Stomach (tissue), 9 donors: ENCODE results near the gene COTL1. TPM values are rescaled to one million over a fixed set of nuclear protein-coding genes. Genes with fewer than 3 reads are reported as not detected.

ENCODE experiments used
- DNase-seq, 2 donors: peaks; one replicate each; pipeline versions ENCODE4 v3.0.0 to v3.0.0-alpha.2; 2013 to 2019
- H3K27ac ChIP-seq, 5 donors: fragments of 200-600 bp in 4 of 5; sonication (generic) in 4 of 5; one replicate each; pipeline ENCODE4 v1.5.1; 2013 to 2019; ENCODE audit warnings: mild to moderate bottlenecking in 1 of 5, moderate library complexity in 1 of 5
- H3K27me3 ChIP-seq, 3 donors: fragments of 200-600 bp; sonication (generic); one replicate each; pipeline ENCODE4 v1.5.1; 2017 to 2019; ENCODE audit warnings: mixed run types in 1 of 3
- H3K36me3 ChIP-seq, 4 donors: fragments of 200-600 bp; sonication (generic); 1 replicate in 3 of 4; 2 replicates in 1 of 4; pipeline ENCODE4 v1.5.1; 2016 to 2019
- H3K4me1 ChIP-seq, 4 donors: fragments of 200-600 bp; sonication (generic); one replicate each; pipeline ENCODE4 v1.5.1; 2016 to 2019
- H3K4me3 ChIP-seq, 4 donors: fragments of 200-600 bp; sonication (generic) in 3 of 4; one replicate each; pipeline ENCODE4 v1.5.1; 2016 to 2019; ENCODE audit warnings: mild to moderate bottlenecking in 1 of 4
- H3K9me3 ChIP-seq, 4 donors: fragments of 200-600 bp; sonication (generic); one replicate each; pipeline ENCODE4 v1.5.1; 2016 to 2019
- CTCF ChIP-seq, 7 experiments: fragments of 450-650 bp in 4 of 7; fragments of 200-600 bp in 3 of 7; sonication (generic) in 3 of 7; IDR thresholded peaks; one replicate each; pipeline ENCODE4 v1.5.1; 2016 to 2019; ENCODE audit warnings: antibody characterized with exemption in 7 of 7, control low read depth in 2 of 7, mild to moderate bottlenecking in 1 of 7
- EP300 ChIP-seq: sonication (generic); formaldehyde crosslinking; IDR thresholded peaks from one replicate; pipeline ENCODE4 v1.6.1; 2017; ENCODE audit warnings: antibody characterized with exemption
- POLR2A ChIP-seq, 4 donors: fragments of 450-650 bp; IDR thresholded peaks; one replicate each; pipeline ENCODE4 v1.6.1; 2016; ENCODE audit warnings: antibody characterized with exemption in 4 of 4, control low read depth in 2 of 4, mild to moderate bottlenecking in 1 of 4, moderate library complexity in 1 of 4
- POLR2AphosphoS5 ChIP-seq, 3 donors: sonication (generic); formaldehyde crosslinking; IDR thresholded peaks; one replicate each; pipeline ENCODE4 v1.6.1; 2016; ENCODE audit warnings: antibody characterized with exemption in 3 of 3
- WGBS, 5 donors: extraction: QIAGEN DNeasy Blood & Tissue Kit in 3 of 5; methylation state at CpG; one replicate each; pipeline versions ENCODE4 v1.1.5 to v1.1.7; 2013 to 2018; 5-methylcytosine and 5-hydroxymethylcytosine counted together
- intact Hi-C: fragments of 100-400 bp; cut with DNase I; formaldehyde crosslinking; loops from one replicate; pipeline ENCODE4 v1.15.1; 2023; ENCODE audit warnings: low total_unique reads
- polyA plus RNA-seq, 3 donors: library from polyadenylated mRNA; stranded (reverse); fragments of 200-250 nt; gene quantifications; one replicate each; pipeline ENCODE4 v1.2.3, GENCODE V29; 2013
- total RNA-seq, 5 donors: library from RNA; depleted of rRNA; stranded (reverse); fragments of >200 nt; gene quantifications; one replicate each; pipeline versions ENCODE4 v1.1.0 to v1.2.3, GENCODE V29; 2014 to 2016
- donor health status: healthy with polysubstance abuse.
- donor health status: Bipolar disorder and iron deficiency.
- donor health status: healthy.

Gene COTL1
- total and polyA plus RNA-seq, 8 donors = 40.3 to 187 (median 177) TPM

GRCh38 chr16:84595052-84595481 is 22.8 kb downstream of the COTL1 start:
- Histone ChIP-seq H3K4me3 (peak overlapping the region in 2 of 4 donors; percentile 22 to 31), H3K4me1 (peaks cover 41 to 75% (median 64%) of the 10 kb centered on the region in 4 donors), H3K36me3 (peaks cover 0 to 11% (median 4%) of the 10 kb centered on the region in 4 donors), H3K9me3 (no peaks in the 10 kb centered on the region), H3K27ac (peak overlapping the region; percentile 81 to 91 (median 85)), H3K27me3 (no peaks in the 10 kb centered on the region)
- intact Hi-C loops = no loop called here
- 25 to 46% (median 27%) methylated on average over 15 of the region's 15 CpGs for whole genome bisulfite sequencing, 5 donors
- TF ChIP-seq CTCF (IDR thresholded peaks at IDR 0.05) = no peak
- TF ChIP-seq POLR2A (IDR thresholded peaks at IDR 0.05) = no peak
- peak in 2 of 3 donors; percentile 66 to 72 for TF ChIP-seq POLR2AphosphoS5 (IDR thresholded peaks at IDR 0.05)
- peak; percentile 84 to 87 for DNase-seq

DNA sequence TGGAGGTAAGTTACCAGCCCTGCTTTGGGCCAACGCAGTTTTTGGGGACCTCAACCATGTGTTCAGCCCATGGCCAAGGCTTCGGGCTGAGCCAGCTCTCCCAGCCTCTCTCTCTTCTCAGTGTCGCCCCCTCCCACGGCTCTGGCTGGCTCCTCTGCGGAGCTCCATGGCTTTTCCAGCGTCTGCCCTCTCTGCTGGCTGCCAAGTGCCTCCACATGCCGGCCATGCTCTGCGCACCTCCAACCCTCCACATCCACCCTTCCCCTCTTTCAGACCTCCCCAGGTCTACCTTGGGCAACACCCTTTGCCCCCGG is 23.2 kb downstream of the COTL1 start:
- Histone ChIP-seq H3K36me3 (peaks cover 0 to 15% (median 8%) of the 10 kb centered on the region in 4 donors), H3K27ac (peak overlapping the region; percentile 81 to 91 (median 85)), H3K9me3 (no peaks in the 10 kb centered on the region), H3K4me3 (peak overlapping the region in 2 of 4 donors; percentile 22 to 31), H3K4me1 (peaks cover 38 to 71% (median 61%) of the 10 kb centered on the region in 4 donors), H3K27me3 (no peaks in the 10 kb centered on the region)
- TF ChIP-seq EP300 (no peak), CTCF (IDR thresholded peaks at IDR 0.05) (no peak)
- no peak for DNase-seq
- intact Hi-C loops = no loop called here
- WGBS, 5 donors = 61 to 80% (median 66%) methylated on average over 9 of the region's 9 CpGs

GRCh38 chr16:84593825-84594724 is 23.8 kb downstream of the COTL1 start:
- intact Hi-C loops = no loop called here
- Histone ChIP-seq H3K27me3 (no peaks in the 10 kb centered on the region), H3K4me3 (peak overlapping the region in 2 of 4 donors; percentile 22 to 31), H3K9me3 (no peaks in the 10 kb centered on the region), H3K4me1 (peaks cover 32 to 65% (median 55%) of the 10 kb centered on the region in 4 donors), H3K27ac (peak overlapping the region; percentile 81 to 91 (median 85)), H3K36me3 (peaks cover 0 to 21% (median 14%) of the 10 kb centered on the region in 4 donors)
- peak; percentile 78 to 84 for DNase-seq
- TF ChIP-seq POLR2A (IDR thresholded peaks at IDR 0.05) (no peak), POLR2AphosphoS5 (IDR thresholded peaks at IDR 0.05) (peak in 2 of 3 donors; percentile 44 to 69)
- WGBS, 5 donors = 51 to 83% (median 70%) methylated on average over 22 to 23 of the region's 23 CpGs

- H3K4me3 ChIP-seq = no peak overlapping the region
- H3K27me3 ChIP-seq = no peaks in the 10 kb centered on the region
- TF ChIP-seq POLR2A (IDR thresholded peaks at IDR 0.05) (no peak), EP300 (no peak), POLR2AphosphoS5 (IDR thresholded peaks at IDR 0.05) (no peak), CTCF (IDR thresholded peaks at IDR 0.05) (no peak)
- WGBS, 5 donors = 66 to 68% (median 67%) methylated on average over 11 of the region's 11 CpGs
- no peak for DNase-seq
- peaks cover 0 to 31% (median 21%) of the 10 kb centered on the region in 4 donors for H3K36me3 ChIP-seq
- intact Hi-C loops = no loop called here
- H3K9me3 ChIP-seq = no peaks in the 10 kb centered on the region
- peaks cover 21 to 51% (median 41%) of the 10 kb centered on the region in 4 donors for H3K4me1 ChIP-seq
- peak overlapping the region in 2 of 5 donors; percentile 18 to 62 for H3K27ac ChIP-seq
Observed at GRCh38 chr16:84592718-84593117, 25.2 kb downstream of the COTL1 start.
